Hypothalamus (tissue), 51 donors: ENCODE measurements around the gene TAS2R41.
A peak's percentile ranks its signal among the peaks of the same experiment; 100 is the strongest.
"Not testable (repeated sequence)": the region's sequence is repeated elsewhere in the genome, so short reads cannot be mapped to it uniquely, and the experiment has no call there.

Experiments used
- DNase-seq, 51 donors: peaks; one replicate each; lab custom pipeline; 2025; lab: John Stamatoyannopoulos, UW

The TAS2R41 gene

DNA sequence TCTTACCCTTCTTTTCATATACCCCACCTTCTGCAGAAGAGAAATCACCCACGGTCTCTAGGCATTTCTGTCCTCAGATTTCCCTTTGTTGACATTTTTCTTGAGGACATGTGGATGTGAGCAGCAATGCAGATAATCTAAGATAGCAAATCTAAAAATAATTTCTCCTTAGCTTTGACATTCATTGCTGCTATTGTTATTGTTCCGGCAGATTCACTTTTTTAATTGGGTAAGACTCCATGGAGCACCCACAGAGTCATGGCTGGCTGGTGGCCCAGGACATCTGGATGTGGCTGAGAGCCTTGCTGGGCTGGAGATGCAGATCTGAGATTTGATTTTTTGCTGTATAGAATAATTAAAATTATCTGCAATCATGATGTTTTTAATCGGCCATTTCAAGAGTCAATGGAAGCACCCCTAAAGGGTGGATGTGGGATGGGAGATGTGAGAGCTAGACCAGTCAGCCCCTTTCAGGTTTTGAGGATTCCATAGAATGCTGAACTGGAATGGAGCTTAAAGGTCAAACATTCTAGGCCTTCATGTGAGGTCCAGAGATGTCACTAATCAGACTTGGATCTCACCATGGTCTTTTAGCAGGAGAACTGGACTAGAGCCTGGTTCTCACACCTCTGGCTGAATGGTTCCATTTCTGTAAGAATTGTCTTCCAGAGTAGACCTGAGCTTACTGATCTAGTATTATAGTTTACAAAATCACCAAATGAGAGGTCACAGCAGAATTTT is 37.5 kb downstream of the TAS2R41 start:
- peak in 1 of 51 donors; percentile 4 for DNase-seq

- DNase-seq = no peak
Measured at GRCh38 chr7:143516981-143517380, 39.3 kb downstream of the TAS2R41 start.

DNA sequence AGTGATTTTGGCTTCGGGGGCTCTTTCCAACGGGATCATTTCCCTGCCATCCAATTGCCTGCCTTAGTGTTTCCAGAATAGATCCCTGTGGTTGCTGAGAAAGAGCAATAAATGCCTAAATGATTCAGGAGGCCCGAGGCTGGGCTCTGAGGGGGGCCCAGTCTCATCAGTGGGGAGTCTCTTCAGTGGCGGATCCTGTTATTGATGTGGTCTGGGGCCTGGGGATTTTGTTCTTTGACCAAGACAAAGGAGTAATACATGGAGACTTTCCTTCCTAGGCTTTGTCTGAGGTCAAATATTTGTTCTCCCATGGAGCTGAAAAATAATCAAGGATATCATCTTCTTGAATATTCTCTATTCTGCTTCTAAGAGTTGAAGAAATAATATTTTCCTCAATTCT is 40.8 kb downstream of the TAS2R41 start:
- DNase-seq = no peak

DNA sequence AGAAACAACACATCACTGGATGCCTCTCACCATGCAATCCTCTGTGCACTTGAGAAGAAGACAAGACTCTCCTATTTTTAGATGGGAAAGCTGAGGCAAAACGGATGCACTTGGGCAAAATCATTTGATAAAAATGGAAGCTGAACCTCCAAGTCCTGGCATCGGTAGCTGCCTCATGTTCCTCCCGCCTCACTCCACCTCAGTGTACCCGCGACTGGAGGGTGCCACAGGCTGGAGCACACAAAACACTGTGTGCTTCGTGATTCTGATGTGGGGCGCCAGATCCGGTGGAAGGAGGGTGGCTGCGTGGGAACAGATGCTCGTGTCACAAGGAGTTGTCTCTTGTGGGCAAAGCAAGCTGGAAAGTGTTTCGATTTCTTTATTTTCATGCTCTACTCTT is 41.3 kb downstream of the TAS2R41 start:
- peak in 1 of 51 donors; percentile 73 for DNase-seq

- peak in 1 of 51 donors; percentile 73 for DNase-seq
Measured at GRCh38 chr7:143519411-143520131, 41.9 kb downstream of the TAS2R41 start.

DNA sequence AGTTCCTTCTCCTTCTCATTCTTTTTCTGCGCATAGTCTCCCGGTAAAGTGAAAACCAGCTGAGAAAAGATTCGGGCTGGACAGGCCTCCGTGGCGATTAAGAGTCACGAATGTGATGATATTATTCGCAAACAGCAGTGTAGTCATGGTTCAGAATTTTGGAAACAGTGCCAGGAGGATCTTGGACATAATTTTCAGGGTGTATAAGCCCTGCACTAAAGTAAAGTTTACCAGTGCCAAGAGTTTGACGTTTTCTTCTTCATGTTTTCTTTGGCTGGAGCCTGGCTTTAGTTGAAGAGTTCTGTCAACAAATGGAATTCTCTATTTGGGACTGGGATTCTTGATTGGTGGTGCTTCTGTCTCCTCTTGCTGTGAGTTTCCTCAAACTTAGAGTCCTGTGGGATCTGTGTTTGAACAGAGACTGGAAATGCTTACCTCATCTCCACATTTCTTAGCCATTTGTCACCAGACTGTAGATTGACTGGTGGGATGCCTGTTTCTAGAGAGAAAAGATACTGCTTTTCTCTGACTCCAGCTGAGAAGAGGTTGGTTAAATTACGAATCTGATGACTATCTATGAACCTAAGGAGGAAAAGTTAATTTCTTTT is 44.7 kb downstream of the TAS2R41 start:
- not testable (repeated sequence) for DNase-seq
